GM23338 (cell line): Measurements from ENCODE around the gene PDS5A. TPM values are rescaled to one million over a fixed set of nuclear protein-coding genes. Genes with fewer than 3 reads are reported as not detected.

Experiments used
- ATAC-seq: fragments of 200-7000 bp; cut with Tn5 transposase; 3 replicates; pipeline ENCODE4 v1.9.1; 2020
- DNase-seq: peaks from one replicate; pipeline ENCODE4 v3.0.0-alpha.2; 2015; ENCODE audit warnings: low spot score
- H2AFZ ChIP-seq: fragments of 200-600 bp; sonication (generic); 2 replicates; pipeline ENCODE4 v1.8.0; 2016; ENCODE audit warnings: antibody characterized with exemption, mild to moderate bottlenecking, moderate library complexity
- H3F3A ChIP-seq: fragments of 200-600 bp; sonication (generic); replicated peaks from 2 replicates; pipeline ENCODE4 v1.8.0; 2017; ENCODE audit warnings: antibody characterized with exemption, mixed run types, low read depth
- H3K27ac ChIP-seq: fragments of 200-600 bp; sonication (generic); 2 replicates; pipeline ENCODE4 v1.6.1; 2016; ENCODE audit warnings: low read depth
- H3K27me3 ChIP-seq: fragments of 200-600 bp; sonication (generic); 2 replicates; pipeline ENCODE4 v1.8.0; 2016; ENCODE audit warnings: mild to moderate bottlenecking, mixed run types, moderate library complexity; ENCODE audit not compliant: insufficient read depth
- H3K36me3 ChIP-seq: fragments of 200-600 bp; sonication (generic); 2 replicates; pipeline ENCODE4 v1.8.0; 2016; ENCODE audit warnings: mild to moderate bottlenecking; ENCODE audit not compliant: insufficient read depth
- H3K4me1 ChIP-seq: fragments of 200-600 bp; sonication (generic); 2 replicates; pipeline ENCODE4 v1.8.0; 2016; ENCODE audit warnings: mild to moderate bottlenecking, moderate library complexity; ENCODE audit not compliant: insufficient read depth
- H3K4me2 ChIP-seq: fragments of 200-600 bp; sonication (generic); 2 replicates; pipeline ENCODE4 v1.7.1; 2017; ENCODE audit warnings: mixed run types
- H3K4me3 ChIP-seq: fragments of 200-600 bp; sonication (generic); 2 replicates; pipeline ENCODE4 v1.6.1; 2016; ENCODE audit warnings: mixed run types
- H3K79me2 ChIP-seq: fragments of 200-600 bp; sonication (generic); replicated peaks from 2 replicates; pipeline ENCODE4 v1.8.0; 2017; ENCODE audit warnings: mild to moderate bottlenecking; ENCODE audit not compliant: insufficient read depth
- H3K9me2 ChIP-seq: fragments of 200-600 bp; sonication (generic); 2 replicates; pipeline ENCODE4 v1.8.0; 2017; ENCODE audit not compliant: insufficient read depth
- H4K20me1 ChIP-seq: fragments of 200-600 bp; sonication (generic); replicated peaks from 2 replicates; pipeline ENCODE4 v1.8.0; 2017; ENCODE audit warnings: mild to moderate bottlenecking; ENCODE audit not compliant: insufficient read depth
- H3K27ac Mint-ChIP-seq: 2 replicates; pipeline ENCODE4 v1.8.0; 2020; ENCODE audit warnings: inconsistent platforms, mild to moderate bottlenecking, moderate library complexity, mixed read lengths
- H3K27me3 Mint-ChIP-seq: 3 replicates; pipeline ENCODE4 v1.8.0; 2022; ENCODE audit warnings: low read depth, mild to moderate bottlenecking, moderate library complexity, mixed read lengths, inconsistent platforms; ENCODE audit not compliant: insufficient read depth, poor library complexity
- H3K36me3 Mint-ChIP-seq: 3 replicates; pipeline ENCODE4 v1.8.0; 2021; ENCODE audit warnings: low read depth, mild to moderate bottlenecking, inconsistent platforms, moderate library complexity, mixed read lengths
- H3K4me1 Mint-ChIP-seq: 3 replicates; pipeline ENCODE4 v1.8.0; 2020; ENCODE audit warnings: mild to moderate bottlenecking, inconsistent platforms, mixed read lengths
- H3K4me3 Mint-ChIP-seq: 3 replicates; pipeline ENCODE4 v1.8.0; 2021; ENCODE audit warnings: moderate library complexity, mild to moderate bottlenecking, inconsistent platforms, mixed read lengths
- H3K9me3 Mint-ChIP-seq: 3 replicates; pipeline ENCODE4 v1.8.0; 2020; ENCODE audit warnings: moderate library complexity, mild to moderate bottlenecking, inconsistent platforms, mixed read lengths
- CREB1 ChIP-seq: fragments of 250-450 bp; sonication (Bioruptor Pico); IDR thresholded peaks from 2 replicates; pipeline ENCODE4 v1.5.0; 2020; ENCODE audit warnings: low read depth, mild to moderate bottlenecking, moderate library complexity
- EZH2 ChIP-seq: fragments of 200-600 bp; sonication (generic); IDR thresholded peaks from one replicate; pipeline ENCODE4 v1.8.0; 2017; ENCODE audit warnings: antibody characterized with exemption, mild to moderate bottlenecking, low read depth; ENCODE audit not compliant: unreplicated experiment
- EZH2phosphoT487 ChIP-seq: fragments of 200-600 bp; sonication (generic); IDR thresholded peaks from one replicate; pipeline ENCODE4 v1.8.1; 2018; ENCODE audit warnings: antibody characterized with exemption; ENCODE audit not compliant: unreplicated experiment
- JUNB ChIP-seq: IDR thresholded peaks from one replicate; pipeline ENCODE4 v1.6.1; 2016; ENCODE audit warnings: antibody characterized with exemption; ENCODE audit not compliant: unreplicated experiment
- NANOG ChIP-seq: IDR thresholded peaks from 2 replicates; pipeline ENCODE4 v1.6.1; 2016; ENCODE audit warnings: antibody characterized with exemption, borderline replicate concordance
- POLR2AphosphoS5 ChIP-seq: IDR thresholded peaks from 2 replicates; pipeline ENCODE4 v1.6.1; 2016; ENCODE audit warnings: antibody characterized with exemption, low read depth
- STAT1 ChIP-seq: IDR thresholded peaks from one replicate; pipeline ENCODE4 v1.6.1; 2016; ENCODE audit warnings: antibody characterized with exemption; ENCODE audit not compliant: unreplicated experiment
- ZNF331 ChIP-seq: fragments of 250-450 bp; sonication (Bioruptor Pico); IDR thresholded peaks from 2 replicates; pipeline ENCODE4 v1.5.0; 2020; ENCODE audit warnings: low read depth, mild to moderate bottlenecking, moderate library complexity
- polyA plus RNA-seq: library from polyadenylated mRNA; unstranded; fragments of >200 nt; fragmentation: Nextera tagmentation; extraction: Ambion mirVana; gene quantifications from 2 replicates; pipeline ENCODE4 v1.2.1, GENCODE V29; 2016
- total RNA-seq: library from RNA; depleted of rRNA; stranded (reverse); fragments of >200 nt; shearing (Covaris generic); gene quantifications from 2 replicates; pipeline ENCODE4 v1.2.3, GENCODE V29; 2014
- TF ChIP-seq, protein P1 (sequence below), 2 experiments: fragments of 200-600 bp in 1 of 2; sonication (generic) in 1 of 2; conservative IDR thresholded peaks; 2 replicates each; pipeline versions ENCODE4 v1.5.1 to v1.6.1; 2016 to 2017; ENCODE audit warnings: antibody characterized with exemption in 2 of 2, low read depth in 2 of 2, mild to moderate bottlenecking in 2 of 2, moderate library complexity in 1 of 2
- TF ChIP-seq, protein P2 (sequence below): IDR thresholded peaks from one replicate; pipeline ENCODE4 v1.6.1; 2018; ENCODE audit warnings: antibody characterized with exemption; ENCODE audit not compliant: unreplicated experiment

The PDS5A gene
- total and polyA plus RNA-seq, 2 experiments from 2014 or later: 22.1 to 91.9 TPM

- Histone ChIP-seq H3K9me2 (no peaks in the 10 kb centered on the region), H3K27ac (peak overlapping the region; percentile 47; the same call in 1 of the 2 replicates), H3K4me3 (no peak overlapping the region), H3K79me2 (no peaks in the 10 kb centered on the region), H3K4me1 (no peaks in the 10 kb centered on the region), H3K4me2 (no peak overlapping the region), H3F3A (no peaks in the 10 kb centered on the region), H4K20me1 (no peaks in the 10 kb centered on the region), H2AFZ (no peak overlapping the region), H3K27me3 (no peaks in the 10 kb centered on the region), H3K36me3 (peaks cover 7% of the 10 kb centered on the region; the same call in 1 of the 2 replicates)
- Mint-ChIP-seq H3K4me3 (no peak overlapping the region), H3K36me3 (peaks cover 57% of the 10 kb centered on the region), H3K27me3 (peaks cover 6% of the 10 kb centered on the region), H3K27ac (no peak overlapping the region), H3K4me1 (no peaks in the 10 kb centered on the region), H3K9me3 (no peaks in the 10 kb centered on the region)
- TF ChIP-seq ZNF331 (CRISPR knock-in tag) (no peak), POLR2AphosphoS5 (no peak), CREB1 (CRISPR knock-in tag) (no peak), EZH2 (no peak)
- TF ChIP-seq, protein P1, sequence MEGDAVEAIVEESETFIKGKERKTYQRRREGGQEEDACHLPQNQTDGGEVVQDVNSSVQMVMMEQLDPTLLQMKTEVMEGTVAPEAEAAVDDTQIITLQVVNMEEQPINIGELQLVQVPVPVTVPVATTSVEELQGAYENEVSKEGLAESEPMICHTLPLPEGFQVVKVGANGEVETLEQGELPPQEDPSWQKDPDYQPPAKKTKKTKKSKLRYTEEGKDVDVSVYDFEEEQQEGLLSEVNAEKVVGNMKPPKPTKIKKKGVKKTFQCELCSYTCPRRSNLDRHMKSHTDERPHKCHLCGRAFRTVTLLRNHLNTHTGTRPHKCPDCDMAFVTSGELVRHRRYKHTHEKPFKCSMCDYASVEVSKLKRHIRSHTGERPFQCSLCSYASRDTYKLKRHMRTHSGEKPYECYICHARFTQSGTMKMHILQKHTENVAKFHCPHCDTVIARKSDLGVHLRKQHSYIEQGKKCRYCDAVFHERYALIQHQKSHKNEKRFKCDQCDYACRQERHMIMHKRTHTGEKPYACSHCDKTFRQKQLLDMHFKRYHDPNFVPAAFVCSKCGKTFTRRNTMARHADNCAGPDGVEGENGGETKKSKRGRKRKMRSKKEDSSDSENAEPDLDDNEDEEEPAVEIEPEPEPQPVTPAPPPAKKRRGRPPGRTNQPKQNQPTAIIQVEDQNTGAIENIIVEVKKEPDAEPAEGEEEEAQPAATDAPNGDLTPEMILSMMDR (conservative IDR thresholded peaks at IDR 0.05; ENCODE audit: low read depth in 2 of 2): no peak
- DNase-seq: no peak
- ATAC-seq: no peak
Measured at GRCh38 chr4:39881789-39882188, 95.9 kb downstream of the PDS5A start.

- H3K79me2 ChIP-seq: no peaks in the 10 kb centered on the region
- H4K20me1 ChIP-seq: no peaks in the 10 kb centered on the region
- peaks cover 45% of the 10 kb centered on the region for H3K36me3 Mint-ChIP-seq
- H2AFZ ChIP-seq: no peak overlapping the region
- ATAC-seq (no peak), DNase-seq (no peak)
- H3K27ac Mint-ChIP-seq: no peak overlapping the region
- H3K27ac ChIP-seq: no peak overlapping the region
- peaks cover 23% of the 10 kb centered on the region; the same call in 1 of the 2 replicates for H3K36me3 ChIP-seq
- H3K27me3 ChIP-seq: no peaks in the 10 kb centered on the region
- H3K4me1 Mint-ChIP-seq: no peaks in the 10 kb centered on the region
- H3K9me3 Mint-ChIP-seq: no peaks in the 10 kb centered on the region
- H3K4me1 ChIP-seq: no peaks in the 10 kb centered on the region
- no peak overlapping the region for H3K4me2 ChIP-seq
- no peaks in the 10 kb centered on the region for H3F3A ChIP-seq
- no peaks in the 10 kb centered on the region for H3K9me2 ChIP-seq
- H3K4me3 Mint-ChIP-seq: no peak overlapping the region
- peaks cover 5% of the 10 kb centered on the region for H3K27me3 Mint-ChIP-seq
- H3K4me3 ChIP-seq: no peak overlapping the region
- TF ChIP-seq ZNF331 (CRISPR knock-in tag): no peak
- no peak for TF ChIP-seq NANOG
- TF ChIP-seq STAT1: no peak
- TF ChIP-seq JUNB: no peak
- TF ChIP-seq, protein P2, sequence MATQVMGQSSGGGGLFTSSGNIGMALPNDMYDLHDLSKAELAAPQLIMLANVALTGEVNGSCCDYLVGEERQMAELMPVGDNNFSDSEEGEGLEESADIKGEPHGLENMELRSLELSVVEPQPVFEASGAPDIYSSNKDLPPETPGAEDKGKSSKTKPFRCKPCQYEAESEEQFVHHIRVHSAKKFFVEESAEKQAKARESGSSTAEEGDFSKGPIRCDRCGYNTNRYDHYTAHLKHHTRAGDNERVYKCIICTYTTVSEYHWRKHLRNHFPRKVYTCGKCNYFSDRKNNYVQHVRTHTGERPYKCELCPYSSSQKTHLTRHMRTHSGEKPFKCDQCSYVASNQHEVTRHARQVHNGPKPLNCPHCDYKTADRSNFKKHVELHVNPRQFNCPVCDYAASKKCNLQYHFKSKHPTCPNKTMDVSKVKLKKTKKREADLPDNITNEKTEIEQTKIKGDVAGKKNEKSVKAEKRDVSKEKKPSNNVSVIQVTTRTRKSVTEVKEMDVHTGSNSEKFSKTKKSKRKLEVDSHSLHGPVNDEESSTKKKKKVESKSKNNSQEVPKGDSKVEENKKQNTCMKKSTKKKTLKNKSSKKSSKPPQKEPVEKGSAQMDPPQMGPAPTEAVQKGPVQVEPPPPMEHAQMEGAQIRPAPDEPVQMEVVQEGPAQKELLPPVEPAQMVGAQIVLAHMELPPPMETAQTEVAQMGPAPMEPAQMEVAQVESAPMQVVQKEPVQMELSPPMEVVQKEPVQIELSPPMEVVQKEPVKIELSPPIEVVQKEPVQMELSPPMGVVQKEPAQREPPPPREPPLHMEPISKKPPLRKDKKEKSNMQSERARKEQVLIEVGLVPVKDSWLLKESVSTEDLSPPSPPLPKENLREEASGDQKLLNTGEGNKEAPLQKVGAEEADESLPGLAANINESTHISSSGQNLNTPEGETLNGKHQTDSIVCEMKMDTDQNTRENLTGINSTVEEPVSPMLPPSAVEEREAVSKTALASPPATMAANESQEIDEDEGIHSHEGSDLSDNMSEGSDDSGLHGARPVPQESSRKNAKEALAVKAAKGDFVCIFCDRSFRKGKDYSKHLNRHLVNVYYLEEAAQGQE: no peak
- TF ChIP-seq EZH2phosphoT487: no peak
- TF ChIP-seq, protein P1 (conservative IDR thresholded peaks at IDR 0.05; ENCODE audit: low read depth in 2 of 2): no peak
Measured at GRCh38 chr4:39877971-39878370, 99.7 kb downstream of the PDS5A start.
